NCI-H1092 treated with DMSO at 0.1 percent for 48 hours (cell line): ENCODE results near the gene PRKCE.

Experiments
- DNase-seq: peaks from one replicate; lab custom pipeline; 2025; lab: John Stamatoyannopoulos, UW

Gene PRKCE

GRCh38 chr2:45992021-45992740 is 340.7 kb downstream of the PRKCE start:
- DNase-seq: peak; percentile 57

- no peak for DNase-seq
Observed at GRCh38 chr2:45992741-45993475, 341.4 kb downstream of the PRKCE start.

GRCh38 chr2:45993476-45993991 is 342.1 kb downstream of the PRKCE start:
- peak; percentile 34 for DNase-seq

GRCh38 chr2:45994060-45994459 is 342.6 kb downstream of the PRKCE start:
- DNase-seq: no peak

GRCh38 chr2:46000660-46001059 is 349.2 kb downstream of the PRKCE start:
- no peak for DNase-seq

DNA sequence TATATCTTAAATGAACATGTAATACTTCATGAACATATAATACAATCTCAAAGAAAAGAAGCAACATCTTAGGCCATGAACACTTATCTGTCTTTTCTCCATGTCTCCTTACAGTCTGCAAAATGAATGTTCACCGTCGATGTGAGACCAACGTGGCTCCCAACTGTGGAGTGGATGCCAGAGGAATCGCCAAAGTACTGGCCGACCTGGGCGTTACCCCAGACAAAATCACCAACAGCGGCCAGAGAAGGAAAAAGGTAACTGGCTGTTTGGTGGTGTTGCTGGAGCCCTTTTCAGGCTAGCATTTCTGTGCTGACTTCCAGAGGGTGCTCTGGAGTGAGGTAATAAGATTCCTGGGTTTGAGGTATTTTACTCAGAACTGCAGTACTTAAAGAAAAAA is 349.8 kb downstream of the PRKCE start:
- DNase-seq: no peak

DNA sequence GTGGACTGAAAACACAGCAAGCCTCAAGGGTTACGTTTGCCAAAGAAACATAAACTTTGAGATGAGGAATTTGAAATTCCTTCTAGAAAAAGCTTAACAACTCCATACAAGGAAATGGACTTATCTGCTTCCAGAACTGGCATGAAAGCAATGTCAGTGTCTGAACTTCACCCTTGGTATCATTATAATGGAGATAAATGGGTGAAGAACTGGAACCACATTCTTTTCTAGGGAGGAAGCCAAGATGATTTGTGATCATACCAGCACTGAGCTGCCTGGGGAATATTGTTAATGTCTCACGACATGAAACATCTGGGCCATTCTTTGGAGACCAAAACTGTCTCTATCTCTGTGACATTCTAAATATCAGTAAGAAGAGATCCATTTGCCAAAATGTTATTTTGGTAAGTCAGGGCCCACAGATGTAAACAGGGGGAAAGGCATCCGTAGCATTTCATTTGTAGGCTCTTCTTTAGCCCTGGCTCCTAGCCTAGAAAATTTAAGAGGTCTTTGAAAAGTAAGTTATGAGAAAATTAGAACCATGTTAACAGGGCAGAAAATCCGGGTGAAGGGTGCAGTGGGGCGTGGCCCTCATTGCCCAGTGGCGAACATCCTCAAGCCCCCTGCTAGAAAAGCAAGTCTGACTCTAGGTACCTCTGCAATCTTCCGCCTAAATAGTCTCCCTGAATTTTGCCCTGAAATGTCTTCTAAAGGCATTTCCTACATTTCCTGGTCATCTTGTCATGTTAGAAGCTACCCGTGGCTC is 350.4 kb downstream of the PRKCE start:
- DNase-seq: no peak

- DNase-seq: peak; percentile 7
Observed at GRCh38 chr2:46002507-46002883, 351.0 kb downstream of the PRKCE start.

DNA sequence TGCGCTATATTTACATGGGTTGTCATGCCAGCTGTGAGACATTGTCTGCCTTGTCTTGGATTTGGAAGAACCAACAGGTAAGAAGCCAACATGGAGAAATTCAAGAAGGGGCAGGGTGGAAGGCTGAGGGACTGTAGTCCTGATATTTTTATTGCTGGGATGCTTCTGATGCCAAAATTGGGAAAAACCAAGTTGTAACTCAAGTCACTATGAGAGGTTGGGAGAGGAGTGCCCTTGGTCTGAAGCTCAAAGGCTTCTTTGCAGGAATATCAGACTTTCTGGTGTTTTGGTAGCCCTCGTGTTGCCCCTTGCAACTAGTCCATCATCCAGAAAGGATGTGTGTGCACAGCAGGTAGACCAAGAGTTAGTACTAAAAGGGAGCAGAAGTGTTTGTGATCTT is 351.5 kb downstream of the PRKCE start:
- no peak for DNase-seq

GRCh38 chr2:46003903-46004473 is 352.5 kb downstream of the PRKCE start:
- no peak for DNase-seq

DNA sequence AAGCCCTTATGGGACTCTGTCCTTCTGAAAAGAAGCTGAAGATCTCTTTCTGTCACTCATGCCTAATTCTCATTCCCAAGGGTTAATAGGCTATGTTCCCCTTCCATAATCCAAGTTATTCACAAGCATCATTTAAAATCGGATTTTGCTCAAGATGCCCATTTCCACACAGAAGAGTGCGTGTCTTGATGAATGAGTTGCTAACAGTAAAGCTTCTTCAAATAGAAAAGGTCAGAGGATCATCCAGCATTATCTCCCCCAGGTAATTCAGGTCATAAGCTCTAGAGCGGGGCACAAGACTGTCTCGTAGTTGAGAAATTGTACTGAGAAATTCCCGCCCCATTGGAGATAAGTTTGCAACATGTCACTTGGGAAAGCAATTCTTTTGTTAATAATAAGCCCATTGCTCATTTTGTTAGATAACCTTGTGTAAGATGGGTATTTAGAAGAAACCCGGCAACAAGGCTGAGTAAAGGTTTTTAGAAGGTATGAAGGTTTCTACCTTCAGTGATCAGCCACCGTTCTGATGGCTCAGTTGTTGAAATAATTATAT is 355.1 kb downstream of the PRKCE start:
- DNase-seq: no peak

GRCh38 chr2:46007412-46007811 is 355.9 kb downstream of the PRKCE start:
- DNase-seq: no peak

DNA sequence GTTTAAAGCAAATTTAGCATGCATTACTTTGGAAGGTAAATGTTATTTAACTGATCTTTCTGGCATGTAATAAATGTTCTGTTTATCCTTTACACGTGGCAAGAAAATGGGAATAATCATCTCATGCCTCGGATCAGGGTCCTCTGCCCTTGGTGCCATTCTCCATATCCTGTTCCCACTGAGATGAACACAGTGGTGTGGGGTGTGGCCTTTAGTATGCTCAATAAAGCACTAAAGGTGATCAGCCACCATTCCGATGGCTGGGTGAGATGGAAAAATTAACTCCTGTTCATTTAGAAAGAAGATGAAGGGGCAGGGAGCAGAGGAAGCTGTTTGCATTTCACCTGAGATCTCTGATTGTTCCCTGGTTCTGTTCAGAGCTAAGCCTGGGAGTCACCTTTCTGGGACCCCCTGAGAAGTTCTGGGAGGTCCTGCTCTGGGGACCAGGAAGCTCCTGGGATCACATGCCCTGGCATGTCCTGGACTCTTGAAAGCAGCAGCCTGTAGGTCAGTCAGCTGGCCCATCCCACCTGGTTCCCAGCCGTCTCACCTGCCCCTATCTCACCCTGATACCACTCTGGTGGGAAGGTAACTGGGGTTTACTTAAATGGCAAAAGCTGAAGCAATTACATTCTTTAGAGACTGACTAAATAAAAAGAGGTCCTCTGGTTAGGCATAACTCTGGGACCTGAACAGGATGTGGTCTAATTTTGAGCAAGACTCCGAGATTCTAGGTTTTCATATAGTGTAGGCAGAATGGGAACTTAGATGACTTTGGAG is 356.8 kb downstream of the PRKCE start:
- DNase-seq: no peak

- DNase-seq: no peak
Observed at GRCh38 chr2:46009315-46009714, 357.8 kb downstream of the PRKCE start.

GRCh38 chr2:46009772-46010171 is 358.3 kb downstream of the PRKCE start:
- no peak for DNase-seq

- no peak for DNase-seq
Observed at GRCh38 chr2:46010223-46010924, 358.9 kb downstream of the PRKCE start.

- DNase-seq: peak; percentile 12
Observed at GRCh38 chr2:46010925-46011490, 359.5 kb downstream of the PRKCE start.

GRCh38 chr2:46012618-46013240 is 361.3 kb downstream of the PRKCE start:
- DNase-seq: no peak

GRCh38 chr2:46013726-46014125 is 362.3 kb downstream of the PRKCE start:
- no peak for DNase-seq
